Transverse colon (tissue), 4 donors: ENCODE data around the gene PROZ. TPM values are rescaled to one million over a fixed set of nuclear protein-coding genes. Genes with fewer than 3 reads are reported as not detected.

Experiments used
- DNase-seq: peaks from one replicate; pipeline ENCODE4 v3.0.0-alpha.2; 2019
- H3K27ac ChIP-seq, 4 donors: fragments of 200-600 bp; sonication (generic); 2 replicates each; pipeline ENCODE4 v1.5.1; 2016 to 2018; ENCODE audit warnings: inconsistent platforms in 4 of 4
- H3K27me3 ChIP-seq: fragments of 200-600 bp; sonication (generic); 2 replicates; pipeline ENCODE4 v1.5.1; 2017; ENCODE audit warnings: inconsistent platforms
- H3K36me3 ChIP-seq, 4 donors: fragments of 200-600 bp; sonication (generic); 2 replicates each; pipeline ENCODE4 v1.5.1; 2017 to 2019; ENCODE audit warnings: inconsistent platforms in 4 of 4
- H3K4me1 ChIP-seq, 4 donors: fragments of 200-600 bp; sonication (generic); 2 replicates each; pipeline ENCODE4 v1.5.1; 2017 to 2020; ENCODE audit warnings: inconsistent platforms in 4 of 4
- H3K4me3 ChIP-seq, 4 donors: fragments of 200-600 bp; sonication (generic); 1 replicate in 1 of 4; 2 replicates in 3 of 4; pipeline versions ENCODE4 v1.5.1 to v1.6.1; 2017 to 2019; ENCODE audit warnings: inconsistent platforms in 4 of 4
- H3K9me3 ChIP-seq, 2 donors: fragments of 200-600 bp; sonication (generic); 2 replicates each; pipeline ENCODE4 v1.5.1; 2017 to 2019; ENCODE audit warnings: inconsistent platforms in 2 of 2
- CTCF ChIP-seq, 5 experiments: fragments of 200-600 bp in 3 of 5; fragments of 450-650 bp in 2 of 5; sonication (generic) in 3 of 5; IDR thresholded peaks; 1 replicate in 2 of 5; 2 replicates in 3 of 5; pipeline ENCODE4 v1.5.1; 2016 to 2017; ENCODE audit warnings: antibody characterized with exemption in 5 of 5, inconsistent platforms in 3 of 5, mild to moderate bottlenecking in 2 of 5, moderate library complexity in 1 of 5
- EP300 ChIP-seq: sonication (generic); formaldehyde crosslinking; IDR thresholded peaks from one replicate; pipeline ENCODE4 v1.6.1; 2017; ENCODE audit warnings: antibody characterized with exemption, low read depth
- POLR2A ChIP-seq: fragments of 450-650 bp; IDR thresholded peaks from one replicate; pipeline ENCODE4 v1.6.1; 2016; ENCODE audit warnings: antibody characterized with exemption, mild to moderate bottlenecking, moderate library complexity
- POLR2AphosphoS5 ChIP-seq, 3 donors: sonication (generic); formaldehyde crosslinking; IDR thresholded peaks; one replicate each; pipeline ENCODE4 v1.6.1; 2016; ENCODE audit warnings: antibody characterized with exemption in 3 of 3
- WGBS, 2 donors: methylation state at CpG; one replicate each; pipeline ENCODE4 v1.1.5; 2018; ENCODE audit warnings: low coverage in 1 of 2; 5-methylcytosine and 5-hydroxymethylcytosine counted together
- in situ Hi-C, 4 donors: fragments of 200-750 bp; cut with MboI; loops; one replicate each; pipeline versions ENCODE4 v1.15.0 to v1.15.1; 2017; ENCODE audit warnings: low sequenced_read_pairs in 3 of 4, low pct_ligation_motif_present in 1 of 4, low pct_unique_long_range_greater_than_20kb in 1 of 4
- intact Hi-C: fragments of 100-400 bp; cut with DNase I; formaldehyde crosslinking; loops from one replicate; pipeline ENCODE4 v1.15.1; 2023; ENCODE audit warnings: low total_unique reads
- total RNA-seq, 4 donors: library from RNA; depleted of rRNA; stranded (reverse); fragments of >200 nt; gene quantifications; one replicate each; pipeline ENCODE4 v1.1.0, GENCODE V29; 2016

The PROZ gene
- total RNA-seq, 4 donors from 2014 or later: not detected

- WGBS, 2 donors: 88% methylated on average over 18 of the region's 18 CpGs; no CpG with 5 or more reads in 1 of the 2 donors
- Histone ChIP-seq H3K4me1 (no peaks in the 10 kb centered on the region), H3K9me3 (no peaks in the 10 kb centered on the region), H3K36me3 (no peaks in the 10 kb centered on the region), H3K27ac (no peak overlapping the region), H3K27me3 (no peaks in the 10 kb centered on the region), H3K4me3 (no peak overlapping the region)
- in situ Hi-C loops: no loop called here
- DNase-seq: no peak
- intact Hi-C loops: no loop called here
- no peak for TF ChIP-seq CTCF (IDR thresholded peaks at IDR 0.05)
- TF ChIP-seq POLR2A: no peak
These were observed 16.9 kb upstream of the PROZ start for GRCh38 chr13:113141601-113141970.

- no peak overlapping the region for H3K4me3 ChIP-seq
- intact Hi-C loops (no loop called here), in situ Hi-C loops (no loop called here)
- no peak for DNase-seq
- H3K4me1 ChIP-seq: no peaks in the 10 kb centered on the region
- WGBS, 2 donors: 86 to 94% methylated on average over 7 of the region's 7 CpGs
- no peak overlapping the region for H3K27ac ChIP-seq
- H3K9me3 ChIP-seq: no peaks in the 10 kb centered on the region
- H3K36me3 ChIP-seq: no peaks in the 10 kb centered on the region
- TF ChIP-seq POLR2AphosphoS5 (IDR thresholded peaks at IDR 0.05) (no peak), EP300 (no peak), POLR2A (no peak)
- H3K27me3 ChIP-seq: no peaks in the 10 kb centered on the region
These were observed 15.6 kb upstream of the PROZ start for GRCh38 chr13:113142876-113143275.

- H3K27ac ChIP-seq: no peak overlapping the region
- H3K4me3 ChIP-seq: no peak overlapping the region
- DNase-seq: no peak
- no peak for TF ChIP-seq CTCF (IDR thresholded peaks at IDR 0.05)
- TF ChIP-seq EP300: no peak
- TF ChIP-seq POLR2A: no peak
- no peak for TF ChIP-seq POLR2AphosphoS5 (IDR thresholded peaks at IDR 0.05)
- intact Hi-C loops (no loop called here), in situ Hi-C loops (no loop called here)
- no peaks in the 10 kb centered on the region for H3K36me3 ChIP-seq
- H3K4me1 ChIP-seq: no peaks in the 10 kb centered on the region
- no peaks in the 10 kb centered on the region for H3K9me3 ChIP-seq
- 86 to 97% methylated on average over 6 to 32 of the region's 39 CpGs for WGBS, 2 donors
- H3K27me3 ChIP-seq: no peaks in the 10 kb centered on the region
These were observed 14.8 kb upstream of the PROZ start for GRCh38 chr13:113143466-113144254.

GRCh38 chr13:113144255-113144629, 14.2 kb upstream of the PROZ start:
- Histone ChIP-seq H3K4me1 (no peaks in the 10 kb centered on the region), H3K9me3 (no peaks in the 10 kb centered on the region), H3K36me3 (no peaks in the 10 kb centered on the region), H3K27ac (no peak overlapping the region), H3K4me3 (no peak overlapping the region), H3K27me3 (no peaks in the 10 kb centered on the region)
- no peak for DNase-seq
- TF ChIP-seq POLR2AphosphoS5 (IDR thresholded peaks at IDR 0.05): no peak
- 95 to 100% methylated on average over 5 to 9 of the region's 12 CpGs for WGBS, 2 donors
- intact Hi-C loops: no loop called here
- in situ Hi-C loops: no loop called here

- Histone ChIP-seq H3K4me3 (no peak overlapping the region), H3K27me3 (no peaks in the 10 kb centered on the region), H3K4me1 (no peaks in the 10 kb centered on the region), H3K9me3 (no peaks in the 10 kb centered on the region), H3K27ac (no peak overlapping the region), H3K36me3 (no peaks in the 10 kb centered on the region)
- no peak for DNase-seq
- no peak for TF ChIP-seq POLR2AphosphoS5 (IDR thresholded peaks at IDR 0.05)
- TF ChIP-seq EP300: no peak
- TF ChIP-seq POLR2A: no peak
- no peak for TF ChIP-seq CTCF (IDR thresholded peaks at IDR 0.05)
- in situ Hi-C loops: no loop called here
- 67 to 73% methylated on average over 12 of the region's 12 CpGs for WGBS, 2 donors
- intact Hi-C loops: no loop called here
These were observed 13.0 kb upstream of the PROZ start for GRCh38 chr13:113145496-113145895.
